Activated CD4-positive, alpha-beta T cell treated with anti-CD3 and anti-CD28 coated beads for 24 hours (primary cell): Measurements from ENCODE around the gene SLC6A20.
"Not testable (repeated sequence)": the region's sequence is repeated elsewhere in the genome, so short reads cannot be mapped to it uniquely, and the experiment has no call there.

Source experiments
- DNase-seq, 2 donors: peaks; one replicate each; pipeline ENCODE4 v3.0.0-alpha.2; 2020; ENCODE audit warnings: low read depth in 2 of 2

Gene SLC6A20

GRCh38 chr3:45758871-45759270 is 37.5 kb downstream of the SLC6A20 start:
- DNase-seq = no peak

- not testable (repeated sequence) for DNase-seq
These were observed 39.2 kb downstream of the SLC6A20 start for GRCh38 chr3:45757141-45757540.

GRCh38 chr3:45756055-45756454 is 40.3 kb downstream of the SLC6A20 start:
- no peak for DNase-seq

- DNase-seq = no peak
These were observed 41.9 kb downstream of the SLC6A20 start for GRCh38 chr3:45754461-45754860.

- DNase-seq = no peak
These were observed 43.2 kb downstream of the SLC6A20 start for GRCh38 chr3:45753095-45753494.

DNA sequence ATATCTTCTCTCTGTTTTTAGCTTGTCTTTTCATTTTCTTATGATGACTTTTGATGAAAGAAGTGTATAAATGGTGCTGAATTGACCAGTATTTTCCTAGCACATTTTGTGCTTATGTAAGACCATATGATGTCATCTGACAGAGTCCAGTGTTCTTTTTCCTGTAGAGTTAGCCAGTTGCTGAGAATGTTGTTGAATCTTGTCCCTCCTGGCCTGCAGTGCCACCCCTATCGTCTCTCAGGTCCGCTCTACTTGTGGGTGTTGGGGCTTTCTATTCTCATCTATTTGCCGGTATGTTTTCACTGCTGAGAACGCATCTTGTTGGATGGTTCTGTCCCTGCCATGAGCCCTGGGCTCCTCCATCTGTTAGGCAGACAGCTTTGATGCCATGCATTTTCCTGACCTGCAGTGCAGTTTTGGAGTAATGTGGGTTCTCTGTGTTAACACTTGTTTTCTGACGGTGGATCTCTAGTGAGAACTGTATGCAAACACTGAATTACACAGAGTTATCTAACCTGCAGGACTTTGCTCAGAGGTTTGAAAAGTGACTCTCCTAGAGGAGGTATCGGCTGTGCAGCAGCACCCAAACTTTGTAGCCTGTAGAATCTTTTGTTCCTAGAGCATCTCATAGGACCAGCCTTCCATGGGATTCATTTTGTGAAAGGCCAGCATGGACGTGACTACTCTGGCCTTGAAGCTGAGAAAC is 44.6 kb downstream of the SLC6A20 start:
- no peak for DNase-seq

GRCh38 chr3:45749880-45750279 is 46.5 kb downstream of the SLC6A20 start:
- DNase-seq = no peak

GRCh38 chr3:45749036-45749600 is 47.2 kb downstream of the SLC6A20 start:
- not testable (repeated sequence) for DNase-seq

DNA sequence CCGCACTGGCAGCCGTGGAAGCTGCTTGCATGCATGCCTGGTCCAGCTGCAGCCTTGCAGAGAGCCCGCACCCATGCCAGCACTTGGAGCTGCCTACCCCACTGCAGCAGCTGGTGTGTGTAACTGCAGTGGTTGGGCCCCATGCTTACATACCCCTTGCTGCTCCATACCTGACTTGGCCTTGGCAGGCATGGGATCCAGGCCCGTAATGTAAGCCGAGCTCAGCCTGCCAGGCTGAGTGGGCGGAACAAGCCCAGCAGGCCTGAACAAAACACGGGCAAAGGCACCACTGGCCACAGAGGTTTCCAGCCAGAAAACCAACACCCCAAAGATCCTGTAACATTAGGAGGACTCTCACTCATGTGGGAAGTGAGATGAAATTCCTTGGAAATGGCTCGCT is 48.3 kb downstream of the SLC6A20 start:
- DNase-seq = no peak

- no peak for DNase-seq
These were observed 49.3 kb downstream of the SLC6A20 start for GRCh38 chr3:45746777-45747622.

- no peak for DNase-seq
These were observed 50.1 kb downstream of the SLC6A20 start for GRCh38 chr3:45746165-45746776.

DNA sequence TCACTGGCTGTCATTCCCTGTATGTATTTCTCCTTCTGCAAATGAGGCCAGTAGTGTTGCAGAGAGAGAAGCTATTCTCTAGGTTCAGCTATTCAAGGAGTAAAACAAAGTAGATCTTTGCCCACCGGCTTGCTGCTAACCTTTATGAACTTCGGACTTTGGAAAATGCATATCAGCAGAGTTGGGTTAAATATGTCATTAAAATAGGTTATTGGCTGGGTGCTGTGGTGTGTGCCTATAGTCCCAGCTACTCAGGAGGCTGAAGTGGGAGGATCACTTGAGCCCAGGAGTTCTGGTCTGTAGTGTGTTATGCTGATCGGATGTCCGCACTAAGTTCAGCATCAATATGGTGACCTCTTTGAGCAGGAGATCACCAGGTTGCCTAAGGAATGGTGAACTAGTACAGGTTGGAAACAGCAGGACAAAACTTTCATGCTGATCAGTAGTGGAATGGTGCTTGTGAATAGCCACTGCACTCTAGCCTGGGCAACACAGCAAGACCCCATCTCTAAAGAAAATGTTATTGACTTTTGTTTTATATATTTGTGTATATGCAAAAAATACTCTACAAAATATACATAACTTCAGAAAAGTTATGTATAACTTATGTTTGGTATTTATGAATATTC is 53.8 kb downstream of the SLC6A20 start:
- DNase-seq = no peak

DNA sequence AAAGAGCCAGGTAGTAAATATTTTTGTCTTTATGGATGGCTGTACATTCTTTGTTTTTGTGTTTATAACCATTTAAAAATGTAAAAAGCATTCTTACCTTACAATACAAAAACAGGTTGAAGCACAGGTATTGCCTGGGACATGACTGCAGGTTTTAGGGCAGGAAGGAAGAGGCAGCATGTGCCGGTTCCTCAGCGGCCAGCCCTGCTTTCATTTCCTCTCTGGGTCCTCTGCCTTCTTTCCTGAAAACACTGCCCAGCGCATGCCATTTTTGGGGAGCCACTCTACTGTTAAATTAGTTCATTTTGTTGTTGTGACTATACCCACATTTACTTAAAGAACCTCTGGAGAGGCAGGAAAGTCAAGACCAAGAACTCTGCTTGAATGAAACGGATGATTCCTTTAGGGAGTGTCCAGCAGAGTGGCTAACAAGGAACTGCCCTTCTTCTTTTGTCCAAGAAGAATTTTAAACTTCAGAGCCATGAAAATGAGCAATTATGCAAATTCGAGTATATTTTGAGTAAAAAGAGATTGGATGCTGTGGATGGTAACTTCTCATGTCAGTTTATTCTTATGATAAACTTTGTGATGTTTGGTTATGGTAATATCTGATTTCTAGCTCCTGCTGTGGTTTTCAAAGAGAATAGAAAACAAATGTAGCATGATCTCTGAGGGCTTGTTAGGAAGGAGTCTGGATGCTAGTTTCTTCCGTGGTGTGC is 54.4 kb downstream of the SLC6A20 start:
- DNase-seq = no peak

- DNase-seq = no peak
These were observed 55.1 kb downstream of the SLC6A20 start for GRCh38 chr3:45741247-45741646.

GRCh38 chr3:45739991-45740390 is 56.3 kb downstream of the SLC6A20 start:
- DNase-seq = no peak

DNA sequence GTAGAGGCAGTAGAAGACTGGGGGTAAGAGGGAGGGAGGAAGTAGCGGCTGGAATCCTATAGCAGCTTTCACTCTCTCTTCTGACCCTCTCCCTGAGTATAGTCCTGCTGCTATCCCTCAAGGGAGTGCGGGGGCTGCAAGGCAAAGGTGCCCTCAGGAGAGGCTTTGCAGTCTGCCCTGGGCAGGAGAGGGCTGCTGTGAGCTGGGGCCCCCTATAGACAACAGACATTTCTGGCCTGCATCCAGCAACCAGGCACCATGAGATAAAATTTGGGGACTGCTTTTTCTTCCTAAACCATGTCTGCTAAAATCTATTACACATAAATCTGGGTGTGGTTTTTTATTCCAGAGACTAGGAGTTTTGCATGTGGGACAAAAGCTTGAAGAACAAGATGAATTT is 59.1 kb downstream of the SLC6A20 start:
- DNase-seq = no peak

GRCh38 chr3:45736707-45737106 is 59.6 kb downstream of the SLC6A20 start:
- no peak for DNase-seq

- no peak for DNase-seq
These were observed 65.8 kb downstream of the SLC6A20 start for GRCh38 chr3:45730409-45731154.

- DNase-seq = no peak
These were observed 66.7 kb downstream of the SLC6A20 start for GRCh38 chr3:45729614-45730013.

- DNase-seq = no peak
These were observed 71.4 kb downstream of the SLC6A20 start for GRCh38 chr3:45724911-45725310.
